Hematopoietic multipotent progenitor cell treated with erythropoietin and hydrocortisone succinate and interleukin-3 and kit ligand, for 17 days (in vitro differentiated cells): ENCODE results near the gene TRPV5.
"Not testable (repeated sequence)": the region's sequence is repeated elsewhere in the genome, so short reads cannot be mapped to it uniquely, and the experiment has no call there.

Experiments
- DNase-seq: peaks from one replicate; pipeline ENCODE4 v3.0.0-alpha.2; 2015; ENCODE audit warnings: low spot score

TRPV5 gene

GRCh38 chr7:142933624-142934023 is at the start of gene TRPV5:
TRPV5 (minus strand) TSS chr7:142933746; CDS start chr7:142933459, 287 bp downstream.
- no peak for DNase-seq

- DNase-seq: not testable (repeated sequence)
These were observed 44.9 kb upstream of the TRPV5 start for GRCh38 chr7:142978402-142978801.

GRCh38 chr7:142974626-142975025 is 41.1 kb upstream of the TRPV5 start:
- DNase-seq: no peak

- DNase-seq: no peak
These were observed 35.6 kb upstream of the TRPV5 start for GRCh38 chr7:142969183-142969582.

GRCh38 chr7:142968229-142968628 is 34.7 kb upstream of the TRPV5 start:
- no peak for DNase-seq

GRCh38 chr7:142964502-142965246 is 31.1 kb upstream of the TRPV5 start:
- peak; percentile 76 for DNase-seq

GRCh38 chr7:142963993-142964392 is 30.4 kb upstream of the TRPV5 start:
- DNase-seq: no peak

- no peak for DNase-seq
These were observed 29.4 kb upstream of the TRPV5 start for GRCh38 chr7:142962991-142963390.

GRCh38 chr7:142961973-142962926 is 28.7 kb upstream of the TRPV5 start, which contains the start of gene KEL:
KEL (minus strand) TSS chr7:142962363; CDS start chr7:142962206, 157 bp downstream.
- DNase-seq: peak; percentile 84

GRCh38 chr7:142961595-142961972 is 28.0 kb upstream of the TRPV5 start:
- peak; percentile 57 for DNase-seq

GRCh38 chr7:142960955-142961512 is 27.5 kb upstream of the TRPV5 start:
- DNase-seq: peak; percentile 74

- no peak for DNase-seq
These were observed 25.7 kb upstream of the TRPV5 start for GRCh38 chr7:142959202-142959601.

- no peak for DNase-seq
These were observed 24.2 kb upstream of the TRPV5 start for GRCh38 chr7:142957723-142958122.

GRCh38 chr7:142956951-142957623 is 23.5 kb upstream of the TRPV5 start:
- DNase-seq: peak; percentile 62

- no peak for DNase-seq
These were observed 21.2 kb upstream of the TRPV5 start for GRCh38 chr7:142954680-142955268.

GRCh38 chr7:142950235-142950634 is 16.7 kb upstream of the TRPV5 start:
- no peak for DNase-seq

GRCh38 chr7:142948603-142949002 is 15.1 kb upstream of the TRPV5 start:
- no peak for DNase-seq

- no peak for DNase-seq
These were observed 11.5 kb upstream of the TRPV5 start for GRCh38 chr7:142945001-142945400.

GRCh38 chr7:142943706-142944268 is 10.2 kb upstream of the TRPV5 start:
- DNase-seq: no peak

GRCh38 chr7:142942746-142943145 is 9.2 kb upstream of the TRPV5 start:
- DNase-seq: no peak

GRCh38 chr7:142941541-142941940 is 8.0 kb upstream of the TRPV5 start:
- DNase-seq: no peak
